HG03139 (cell line): ENCODE data around the gene RPS6KA2.

ENCODE experiments used
- ATAC-seq: cut with Tn5 transposase; IDR thresholded peaks from one replicate; pipeline ENCODE4 v1.9.1; 2021; ENCODE audit not compliant: unreplicated experiment

RPS6KA2 gene

DNA sequence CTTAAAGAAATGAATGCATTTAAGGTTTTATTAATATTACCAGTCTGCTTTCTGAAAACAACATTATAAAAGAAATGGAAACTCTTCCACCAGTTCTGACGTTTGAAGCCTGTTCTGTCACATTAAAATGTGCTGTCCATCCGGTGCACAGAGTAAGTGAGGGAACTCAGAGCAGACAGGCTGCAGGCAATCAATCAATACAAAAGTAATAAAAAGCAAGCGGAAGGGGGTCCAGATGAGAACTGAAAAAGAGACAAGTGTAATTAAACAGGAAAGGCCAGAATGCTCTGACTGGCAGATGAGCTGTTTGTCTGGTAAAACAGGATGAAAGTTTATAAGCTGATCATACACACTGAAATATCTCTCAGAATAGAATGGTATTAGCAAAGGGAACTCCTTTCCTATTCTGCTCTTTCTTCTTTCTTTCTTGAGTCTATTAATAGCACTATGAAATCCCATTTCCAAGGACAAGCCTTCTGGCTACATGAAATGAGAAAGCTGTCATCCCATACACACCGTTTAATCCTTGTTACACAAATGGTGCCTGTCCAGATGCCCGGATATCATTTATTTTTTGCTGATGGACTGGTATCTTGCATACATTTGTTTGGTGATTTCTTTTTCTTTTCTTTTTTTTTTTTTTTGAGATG is 134.8 kb downstream of the RPS6KA2 start:
- ATAC-seq: no peak

DNA sequence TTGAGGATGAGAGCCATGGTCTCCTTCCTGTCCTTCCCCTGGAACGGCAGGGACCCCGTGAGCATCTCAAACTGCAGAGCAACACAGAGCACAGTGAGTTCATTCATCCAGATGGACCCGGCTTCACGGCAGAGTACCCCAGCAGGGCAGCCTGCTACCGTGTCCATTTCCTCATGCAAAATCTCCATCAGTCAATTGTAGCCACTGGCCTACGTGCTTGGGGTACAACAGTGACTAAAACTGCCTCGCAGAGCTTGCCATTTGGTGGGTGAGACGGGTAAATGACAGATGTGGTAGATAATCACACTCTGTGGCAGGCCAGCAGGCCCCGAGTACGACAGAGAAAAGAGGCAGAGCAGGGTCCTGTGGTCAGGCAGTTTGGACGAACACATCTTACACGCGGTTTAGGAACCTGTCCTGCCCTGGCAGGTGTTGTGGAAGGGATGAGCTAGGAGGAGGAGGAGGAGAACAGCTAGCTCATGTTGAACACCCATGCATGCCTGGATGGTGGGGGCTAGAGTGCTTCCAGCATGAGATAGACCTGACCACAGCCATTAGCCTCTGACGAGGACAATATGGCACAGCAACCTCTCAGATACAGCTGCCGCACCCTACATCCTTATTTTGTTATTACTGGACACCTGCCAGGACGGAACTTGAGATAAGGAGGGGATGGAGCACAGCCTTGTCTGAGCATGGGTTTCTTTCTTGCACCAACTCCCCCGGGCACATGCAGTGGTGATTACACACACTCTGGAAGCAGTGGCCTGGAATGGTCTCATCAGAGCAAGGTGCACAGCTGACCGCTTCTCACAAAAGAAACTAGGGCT is 136.2 kb downstream of the RPS6KA2 start:
- ATAC-seq: no peak

DNA sequence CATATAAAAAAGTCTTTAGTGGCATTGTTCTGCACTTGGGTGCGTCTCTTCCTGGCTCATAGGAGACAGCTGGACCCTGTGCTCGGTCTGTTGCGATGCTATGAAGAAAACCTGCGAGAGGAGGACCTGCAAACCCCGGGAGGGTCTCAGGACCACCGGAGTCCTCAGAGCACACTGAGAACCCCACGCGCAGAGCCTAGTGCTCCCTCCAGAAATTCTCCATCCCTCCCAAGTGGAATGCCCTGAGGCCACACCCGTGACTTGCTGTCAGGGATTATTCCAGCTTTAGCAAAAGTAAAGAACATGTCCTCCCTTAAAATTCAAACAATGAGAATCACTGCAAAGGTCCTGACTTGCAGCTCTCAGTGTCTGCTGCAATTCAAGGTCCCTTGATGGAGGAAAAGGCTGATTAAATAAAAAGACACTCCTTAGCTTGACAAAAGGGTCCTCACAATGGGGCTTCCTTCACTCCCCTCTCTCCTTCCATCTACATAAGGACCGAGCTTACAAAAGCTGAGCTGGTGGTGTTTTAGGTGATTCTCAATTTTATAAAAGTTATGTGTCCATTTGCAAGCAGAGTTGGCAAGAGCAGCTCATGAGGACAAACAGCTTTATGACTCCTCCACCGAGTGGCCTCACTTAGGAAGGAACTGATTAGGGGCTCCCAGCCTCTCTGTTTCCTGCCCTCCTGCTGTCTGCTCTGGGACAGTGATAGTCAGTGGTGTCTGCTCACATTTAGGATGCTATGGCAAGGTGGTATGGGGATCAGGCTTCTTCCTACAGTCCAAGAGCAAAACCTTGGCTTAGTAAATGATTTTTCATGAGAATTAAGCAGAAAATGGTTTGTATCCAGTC is 137.5 kb downstream of the RPS6KA2 start:
- ATAC-seq: no peak

DNA sequence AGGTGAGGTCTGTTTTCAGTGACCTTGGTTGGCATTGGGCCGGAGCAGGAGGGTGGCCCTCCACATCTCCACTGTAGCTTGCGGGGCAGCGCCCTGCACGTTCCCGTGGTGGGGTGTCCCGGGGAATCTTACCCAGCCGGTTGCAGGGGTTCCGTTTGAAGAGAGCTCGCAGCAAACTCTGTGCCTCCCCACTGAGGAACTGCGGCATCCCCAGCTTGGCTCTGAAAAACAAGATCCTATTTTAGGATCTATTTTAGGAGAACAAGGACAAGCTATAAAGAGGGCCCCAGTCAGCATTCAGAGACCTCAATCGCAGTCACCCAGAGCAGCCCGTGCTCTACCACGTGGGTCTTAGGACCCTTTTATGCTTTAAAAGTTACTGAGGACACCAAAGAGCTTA is 138.3 kb downstream of the RPS6KA2 start:
- no peak for ATAC-seq

DNA sequence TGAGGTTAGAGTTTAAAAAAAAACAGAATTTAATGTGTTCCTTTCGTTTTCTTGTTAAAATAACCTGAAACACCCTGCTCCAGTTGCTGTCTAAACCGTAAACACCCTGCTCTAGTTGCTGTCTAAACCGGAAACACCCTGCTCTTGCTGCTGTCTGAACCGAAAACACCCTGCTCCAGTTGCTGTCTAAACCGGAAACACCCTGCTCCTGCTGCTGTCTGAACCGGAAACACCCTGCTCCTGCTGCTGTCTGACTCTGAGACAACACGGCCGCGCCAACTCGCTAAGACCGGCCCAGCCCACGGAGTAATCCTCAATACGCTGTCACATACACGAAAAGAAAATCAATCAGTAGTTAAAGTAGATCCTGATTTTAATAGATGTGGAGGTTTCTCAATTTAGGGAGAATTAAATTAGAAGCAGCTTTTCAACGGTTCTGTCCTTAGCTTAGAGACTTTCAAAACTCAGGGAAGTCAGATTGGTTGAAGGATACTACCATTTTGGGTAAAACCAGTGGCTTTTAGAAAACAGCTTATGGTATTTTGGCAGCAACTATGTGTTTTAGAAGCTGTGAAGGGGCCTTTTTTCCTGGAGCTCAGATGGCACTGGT is 138.9 kb downstream of the RPS6KA2 start:
- ATAC-seq: peak; percentile 92

DNA sequence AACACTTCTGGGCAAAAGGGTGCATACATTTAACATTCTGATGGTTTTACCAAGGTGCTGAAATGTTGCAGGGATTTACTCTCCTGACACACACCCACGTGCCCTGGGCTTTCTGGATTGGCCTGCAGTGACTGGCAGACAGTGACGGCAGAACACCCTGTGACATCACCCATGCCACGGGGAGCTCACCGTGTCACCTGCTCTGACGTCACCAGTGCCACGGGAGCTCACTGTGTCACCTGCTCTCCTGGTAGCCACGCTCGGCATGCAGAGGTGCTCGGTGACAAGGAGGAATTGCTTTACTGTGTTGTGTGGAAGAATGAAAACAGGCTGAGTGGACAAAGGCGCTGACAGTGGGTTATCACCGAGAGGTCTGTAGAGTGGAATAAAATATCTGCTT is 139.9 kb downstream of the RPS6KA2 start:
- no peak for ATAC-seq

DNA sequence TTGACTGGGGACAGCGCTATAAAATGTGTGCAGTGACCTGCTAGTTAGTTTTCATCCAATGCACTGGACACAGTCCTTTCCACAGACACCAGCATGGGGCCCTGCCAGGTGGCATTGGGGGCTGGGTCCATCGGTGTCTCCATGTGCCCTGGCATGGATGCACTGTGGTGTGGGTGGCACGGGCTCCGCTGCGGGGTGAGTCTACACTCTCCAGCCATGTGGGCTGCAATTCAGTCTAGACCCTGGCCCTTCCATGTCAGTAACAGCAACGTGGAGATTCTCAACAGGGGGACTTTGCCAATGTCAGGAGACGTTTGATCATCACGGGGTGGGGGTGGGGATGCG is 140.5 kb downstream of the RPS6KA2 start:
- ATAC-seq: no peak

DNA sequence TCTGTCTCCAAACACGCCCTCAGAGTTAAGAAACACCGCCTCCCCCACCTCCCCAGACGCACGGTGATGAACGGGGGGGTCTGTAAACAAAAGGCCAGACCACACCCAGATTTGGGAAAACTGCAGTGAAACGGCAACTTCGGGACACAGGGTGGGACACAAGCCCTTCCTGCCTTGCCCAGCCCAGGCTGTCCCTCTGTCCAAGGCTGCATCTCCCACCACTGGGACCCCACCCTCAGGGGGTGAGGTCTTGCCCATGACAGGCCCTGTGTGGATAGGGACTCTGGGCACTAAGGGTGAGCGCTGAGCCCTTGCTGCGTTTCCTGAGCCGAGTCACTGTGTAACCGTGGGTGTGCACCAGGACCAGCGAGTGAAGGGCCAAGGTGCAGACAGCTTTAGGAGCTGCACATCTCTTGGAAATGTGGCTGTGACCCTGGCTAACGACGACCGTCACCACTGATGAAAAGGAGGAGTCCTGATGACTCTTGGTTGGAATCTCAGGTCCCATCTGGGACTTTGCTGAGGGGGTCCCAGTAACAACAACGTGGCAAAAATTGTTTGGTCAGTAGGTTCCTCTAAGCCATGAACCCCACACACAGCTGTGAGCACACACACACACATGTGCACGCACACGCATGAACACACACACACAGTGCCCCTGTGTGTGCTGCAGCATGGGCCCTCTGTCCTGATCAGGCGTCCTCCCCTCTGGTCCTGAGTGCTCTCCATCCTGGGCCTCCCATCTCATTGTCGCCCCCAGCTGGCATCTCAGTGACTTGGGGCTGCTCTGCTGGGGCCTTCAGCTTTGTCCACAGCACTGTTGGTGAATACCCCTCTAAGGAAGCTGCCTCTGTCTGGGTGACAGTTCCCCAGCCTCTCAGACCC is 141.2 kb downstream of the RPS6KA2 start:
- ATAC-seq: no peak

DNA sequence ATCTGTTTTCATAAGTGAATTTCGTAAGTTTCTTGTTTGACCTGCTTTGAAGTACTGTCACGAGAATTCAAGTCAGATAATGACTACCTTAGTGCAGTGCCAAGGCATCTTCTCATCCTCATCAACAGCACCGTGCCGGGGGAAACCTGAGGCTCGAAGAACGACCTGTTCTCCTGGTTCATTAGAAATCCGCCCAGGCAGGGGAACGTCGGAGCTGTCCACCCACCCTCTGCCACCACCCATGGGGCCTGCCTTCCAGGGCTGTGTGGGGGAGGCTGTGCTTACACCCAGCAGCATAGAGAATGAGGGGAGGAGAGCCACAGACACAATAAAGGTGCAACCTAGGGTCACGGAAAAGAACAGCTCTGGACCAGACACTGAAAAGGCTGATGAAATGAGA is 142.2 kb downstream of the RPS6KA2 start:
- ATAC-seq: no peak

DNA sequence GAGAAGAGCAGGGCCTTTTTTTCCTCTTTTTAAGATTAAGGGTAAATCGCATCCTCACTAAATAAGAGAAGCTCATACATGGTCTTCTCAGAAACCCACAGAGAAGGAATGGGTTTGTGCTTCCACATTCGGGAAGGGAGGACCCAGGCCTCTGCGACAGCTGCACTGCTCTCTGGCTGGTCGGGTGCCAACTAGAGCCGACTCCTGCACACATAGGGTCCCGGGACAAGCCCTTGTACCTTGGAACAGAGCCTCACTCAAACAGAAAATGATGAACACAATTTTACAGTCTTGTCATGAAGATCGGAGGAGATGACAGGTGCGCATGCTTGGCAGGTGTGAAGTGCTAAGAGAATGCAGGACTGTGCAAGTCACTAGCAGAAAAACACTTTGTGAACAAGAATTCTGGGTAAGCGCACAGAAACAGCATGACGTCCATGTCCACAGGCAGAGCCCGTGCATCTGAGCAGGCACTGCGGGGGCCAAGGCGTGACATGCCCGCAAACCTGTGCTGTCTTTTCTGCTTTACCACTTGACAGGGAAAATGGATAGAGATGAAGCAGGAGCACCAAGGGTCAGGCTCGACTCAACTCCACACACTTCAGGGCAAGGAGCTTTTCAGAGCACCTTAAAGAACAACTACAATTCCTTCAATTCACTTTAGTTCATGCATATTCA is 143.3 kb downstream of the RPS6KA2 start:
- ATAC-seq: no peak

DNA sequence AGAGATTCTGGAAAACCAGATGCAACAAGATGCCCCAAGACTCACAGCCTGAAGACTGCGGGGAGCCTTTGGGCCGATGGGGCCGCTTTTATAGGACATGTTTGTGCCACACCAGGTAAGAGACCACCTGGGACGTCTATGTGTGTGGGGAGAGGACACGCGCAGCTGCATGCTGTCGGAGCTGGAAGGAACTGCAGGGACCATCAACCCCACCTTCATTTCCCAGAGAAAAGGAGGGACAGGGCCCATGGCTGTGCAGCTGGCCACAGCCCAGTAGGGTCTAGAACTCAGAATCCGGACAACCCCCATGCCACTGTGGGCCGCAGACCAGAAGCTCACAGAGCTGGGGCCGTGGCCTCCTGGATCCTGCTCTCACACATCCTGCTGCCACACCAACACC is 144.0 kb downstream of the RPS6KA2 start:
- no peak for ATAC-seq

DNA sequence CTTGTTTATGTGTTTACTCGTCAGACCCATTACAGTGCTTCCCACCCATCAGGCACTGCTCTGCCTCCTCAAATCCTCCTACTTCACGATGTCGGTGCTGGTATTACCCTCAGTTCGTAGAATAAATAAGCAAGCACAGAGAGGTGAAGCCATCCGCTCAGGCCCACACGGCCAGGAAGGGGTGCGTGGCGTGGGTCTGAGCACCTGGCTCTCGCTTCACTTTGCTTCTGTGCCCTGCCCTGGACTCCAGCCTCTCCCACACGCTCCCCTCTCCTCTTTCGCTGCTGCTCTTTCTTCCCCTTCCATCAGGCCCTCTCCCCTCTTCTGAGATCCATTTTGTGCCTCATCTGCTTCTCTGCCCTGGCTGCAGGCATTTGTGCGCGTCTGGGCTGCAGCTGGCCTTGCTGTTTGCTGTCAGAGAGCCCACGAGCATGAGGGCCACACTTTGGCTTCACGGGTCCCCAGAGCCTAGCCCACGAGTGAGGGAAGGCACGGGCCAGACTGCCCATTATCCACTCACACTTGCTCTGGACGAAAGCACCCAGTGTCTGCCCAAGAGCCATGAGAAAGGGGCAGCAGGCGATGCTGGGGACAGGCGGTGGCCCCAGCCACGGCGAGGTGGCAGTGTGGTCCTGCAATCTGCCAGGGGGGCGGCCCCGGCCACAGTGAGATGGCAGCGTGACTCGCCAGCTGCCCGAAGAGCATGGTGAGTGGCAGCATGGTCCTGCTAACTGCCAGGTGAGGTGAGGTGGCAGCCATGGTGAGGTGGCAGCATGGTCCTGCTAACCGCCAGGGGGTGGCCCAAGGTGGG is 148.1 kb downstream of the RPS6KA2 start:
- no peak for ATAC-seq

DNA sequence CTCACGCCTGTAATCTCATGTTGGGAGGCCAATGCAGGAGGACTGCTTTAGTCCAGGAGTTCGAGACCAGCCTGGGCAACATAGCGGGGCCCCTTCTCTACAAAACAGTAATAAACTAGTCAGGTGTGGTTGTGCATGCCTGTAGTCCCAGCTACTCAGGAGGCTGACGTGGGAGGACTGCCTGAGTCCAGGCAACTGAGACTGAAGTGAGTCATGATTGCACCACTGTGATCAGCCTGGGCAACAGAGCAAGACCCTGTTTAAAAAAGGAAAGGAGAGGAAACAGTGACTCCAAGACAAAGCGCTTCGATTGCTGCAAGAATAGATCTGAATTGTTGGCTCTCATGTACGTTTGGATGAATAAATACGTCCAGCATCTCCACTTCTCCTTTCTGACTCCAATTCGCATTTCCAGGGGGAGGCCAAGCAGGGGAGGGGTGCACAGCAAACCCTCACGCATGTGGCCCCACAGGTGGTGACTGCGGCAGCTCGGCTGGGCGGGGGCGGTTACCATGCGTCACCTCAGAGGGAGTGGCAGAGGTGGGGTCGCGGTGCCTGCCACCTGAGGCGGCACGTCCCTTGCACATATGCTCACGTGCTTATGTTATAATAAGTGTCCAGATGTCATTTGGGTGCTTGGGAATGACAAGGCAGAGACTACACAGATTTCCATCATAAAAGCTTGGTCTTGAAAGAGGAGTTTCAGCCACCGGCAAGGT is 149.2 kb downstream of the RPS6KA2 start:
- no peak for ATAC-seq

DNA sequence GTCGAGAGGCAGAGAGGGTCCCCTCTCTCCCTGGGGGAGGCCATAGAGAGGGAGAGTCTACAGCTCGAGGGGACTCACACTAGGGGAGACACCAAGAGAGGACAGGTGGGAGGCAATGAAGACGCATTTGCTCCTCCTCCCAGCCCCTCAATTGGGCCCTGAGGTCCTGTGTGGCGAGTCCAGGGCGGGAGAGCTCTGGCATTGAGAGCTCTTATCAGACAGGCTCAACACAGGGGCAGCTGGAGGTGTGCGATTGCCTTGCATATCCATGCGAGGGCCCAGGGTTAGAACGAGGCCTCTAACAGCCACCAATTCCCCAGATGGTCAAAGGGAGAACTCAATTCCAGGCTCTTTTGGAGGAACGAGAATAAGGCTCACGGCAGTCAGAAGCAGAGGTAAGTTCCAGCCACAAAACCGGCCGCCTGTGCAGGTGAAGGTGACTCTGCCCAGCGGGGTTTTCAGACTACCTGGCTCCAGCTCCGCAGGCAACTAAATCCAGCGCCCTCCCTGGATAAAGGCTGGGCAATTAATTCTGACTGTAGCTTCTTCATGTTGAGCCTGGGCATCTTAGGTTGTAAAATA is 150.3 kb downstream of the RPS6KA2 start:
- no peak for ATAC-seq

DNA sequence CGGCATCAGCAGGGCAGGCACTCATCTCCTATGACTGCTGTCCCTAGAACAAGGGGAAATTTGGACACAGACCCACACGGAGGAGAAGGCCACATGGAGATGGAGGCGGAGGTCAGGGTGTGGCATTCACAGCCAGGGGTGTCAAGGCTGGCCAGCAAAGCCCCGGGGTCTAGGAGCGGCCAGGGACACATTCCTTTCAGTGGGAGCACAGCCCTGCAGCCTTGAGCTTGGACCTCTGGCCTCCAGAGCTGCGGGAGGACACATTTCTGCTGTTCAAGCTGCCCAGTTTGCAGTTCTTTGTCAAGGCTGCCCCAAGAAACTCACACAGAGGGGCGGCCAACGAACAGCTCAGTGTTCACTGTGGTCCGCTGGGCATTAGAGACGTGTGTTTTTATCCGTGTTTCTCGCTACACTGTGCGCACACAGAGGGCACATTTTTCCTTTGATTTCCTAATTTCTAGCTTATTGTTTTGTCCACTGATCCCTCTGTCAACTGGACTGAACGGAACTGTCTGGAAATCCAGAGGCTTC is 150.9 kb downstream of the RPS6KA2 start:
- no peak for ATAC-seq

DNA sequence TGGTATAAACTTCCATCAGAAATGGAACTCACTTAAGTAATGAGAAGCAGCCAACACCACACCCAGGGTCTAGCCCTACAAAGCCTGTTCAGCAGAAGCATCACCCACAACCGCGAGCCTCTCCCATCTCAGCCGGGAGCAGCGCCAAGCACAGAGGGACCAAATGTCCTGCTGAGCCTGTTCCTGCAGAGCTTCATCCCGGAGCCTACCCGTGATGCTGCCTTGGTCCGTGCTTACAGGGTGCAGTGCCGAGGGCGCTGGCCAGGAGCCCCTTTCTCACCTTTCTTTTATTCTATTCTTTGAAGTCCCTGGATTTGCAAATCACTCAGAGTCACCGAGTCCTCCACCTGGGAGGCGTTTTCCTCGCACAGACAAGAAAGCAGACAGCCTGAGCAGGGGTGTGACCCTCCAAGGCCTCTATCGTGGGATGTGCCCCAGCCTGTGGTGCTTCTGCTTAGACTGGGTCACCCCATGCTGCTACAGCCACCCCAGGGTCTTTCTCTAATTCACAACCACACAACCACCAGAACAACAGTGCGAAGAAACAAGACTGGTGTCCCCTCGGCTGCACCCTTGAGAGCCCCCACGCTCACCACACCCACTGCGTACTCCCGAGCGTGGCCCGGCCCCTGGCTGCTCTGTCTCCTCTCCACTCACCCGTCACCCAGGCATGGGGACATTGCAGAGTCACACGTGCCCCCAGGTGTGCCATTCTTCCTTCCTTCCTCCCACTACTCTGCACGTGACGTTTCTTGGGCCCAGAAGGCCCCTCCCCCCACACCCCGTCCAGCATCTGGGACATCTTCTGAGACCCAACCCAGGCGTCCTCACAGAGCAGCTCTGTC is 152.1 kb downstream of the RPS6KA2 start:
- no peak for ATAC-seq
